ENCODE data around the gene GBX2. TPM values are rescaled to one million over a fixed set of nuclear protein-coding genes. Genes with fewer than 3 reads are reported as not detected.

The GBX2 gene
- total and polyA plus RNA-seq, 10 of the 15 experiments (the other 5 are each of a cell fraction or from before 2014, with no cell fraction given), result not detected

- TF ChIP-seq IRF3 (IDR thresholded peaks at IDR 0.05), result no peak
These were observed 24.8 kb upstream of the GBX2 start (continued) for GRCh38 chr2:236193026-236193425.

- no peak overlapping the region for H2AFZ ChIP-seq (ENCODE audit: control insufficient read depth, low read depth, low read length)
- ChIA-PET POLR2A (no interaction called here), CTCF (interaction anchor here (1.5 kb wide), 1 partner anchor 15 kb away, joined by 4 read pairs; no protein-coding TSS in a partner anchor), SMC1A (ENCODE audit: uncharacterized antibody, unreplicated experiment) (no interaction called here), RAD21 (ENCODE audit: unreplicated experiment) (no interaction called here)
- H3K9me3 ChIP-seq (replicated peaks; ENCODE audit: control insufficient read depth, insufficient read depth, low read length), result no peaks in the 10 kb centered on the region
- no peak overlapping the region for H3K4me3 ChIP-seq
- in situ Hi-C loops (cut with MboI), result no loop called here
- ATAC-seq, result no peak
- H3K4me2 ChIP-seq (ENCODE audit: control insufficient read depth, insufficient read depth), result no peak overlapping the region
- TF ChIP-seq MEF2A (IDR thresholded peaks at IDR 0.05; ENCODE audit: insufficient read depth, low read depth, low read length) (no peak), EP300 (IDR thresholded peaks at IDR 0.05; ENCODE audit: borderline replicate concordance in 1 of 2, control insufficient read depth in 1 of 2, low read depth in 2 of 2, low read length in 2 of 2) (no peak), CBX5 (IDR thresholded peaks at IDR 0.05; ENCODE audit: low read depth) (no peak), ZNF217 (IDR thresholded peaks at IDR 0.05) (no peak), SUZ12 (IDR thresholded peaks at IDR 0.05; ENCODE audit: unreplicated experiment) (no peak), BCL3 (IDR thresholded peaks at IDR 0.05; ENCODE audit: borderline replicate concordance, insufficient read depth, low read depth, low read length, poor library complexity, severe bottlenecking) (no peak), RBBP5 (conservative IDR thresholded peaks at IDR 0.05) (no peak), ZBED1 (IDR thresholded peaks at IDR 0.05; ENCODE audit: borderline replicate concordance) (no peak), KDM1A (IDR thresholded peaks at IDR 0.05; ENCODE audit: borderline replicate concordance) (no peak), SMC3 (IDR thresholded peaks at IDR 0.05; ENCODE audit: borderline replicate concordance, low read length) (no peak), BMI1 (IDR thresholded peaks at IDR 0.05; ENCODE audit: borderline replicate concordance) (no peak), ASH2L (IDR thresholded peaks at IDR 0.05; ENCODE audit: borderline replicate concordance, low read depth) (no peak), TARDBP (IDR thresholded peaks at IDR 0.05; ENCODE audit: borderline replicate concordance) (no peak), RAD21 (IDR thresholded peaks at IDR 0.05; ENCODE audit: insufficient read depth, low read depth, low read length) (no peak), TBL1XR1 (IDR thresholded peaks at IDR 0.05; ENCODE audit: low read depth, low read length) (no peak), ZNF24 (IDR thresholded peaks at IDR 0.05) (no peak), MTA2 (IDR thresholded peaks at IDR 0.05; ENCODE audit: low read depth) (no peak), HDAC6 (IDR thresholded peaks at IDR 0.05; ENCODE audit: unreplicated experiment) (no peak), ATF2 (IDR thresholded peaks at IDR 0.05; ENCODE audit: low read length) (no peak)
- H3K79me2 ChIP-seq (ENCODE audit: control insufficient read depth, insufficient read depth, low read length), result no peaks in the 10 kb centered on the region
- no peaks in the 10 kb centered on the region for H4K20me1 ChIP-seq (ENCODE audit: control insufficient read depth, insufficient read depth)
- FAIRE-seq, result no peak
- 19% methylated on average over 2 of the region's 2 CpGs for WGBS (ENCODE audit: insufficient coverage, insufficient replicate concordance, low lambda C conversion rate, missing lambda C conversion rate)
- no peak overlapping the region for H3K27ac ChIP-seq (ENCODE audit: control insufficient read depth, insufficient read depth)
- no TSS peak for BruUV-seq (replicated peaks)
- H3K27me3 ChIP-seq (replicated peaks in 1 of 2; ENCODE audit: control insufficient read depth in 2 of 2, insufficient read depth in 2 of 2, low read length in 1 of 2), result no peaks in the 10 kb centered on the region
- intact Hi-C loops (cut with micrococcal nuclease; ENCODE audit: unreplicated experiment), result no loop called here
- no peaks in the 10 kb centered on the region for H3K36me3 ChIP-seq (ENCODE audit: control insufficient read depth in 2 of 2, insufficient read depth in 2 of 2, low read length in 1 of 2)
- H3K9ac ChIP-seq (ENCODE audit: control insufficient read depth, insufficient read depth, low read length), result no peak overlapping the region
- no peak for DNase-seq (ENCODE audit: low read depth, low spot score)
- no peaks in the 10 kb centered on the region for H3K4me1 ChIP-seq (ENCODE audit: control insufficient read depth, insufficient read depth, low read length)
These were observed 22.5 kb upstream of the GBX2 start for GRCh38 chr2:236190674-236191073.

Data from GM12878 (cell line).